CD4-positive, alpha-beta T cell (primary cell): ENCODE measurements around the gene CALB2. TPM values are rescaled to one million over a fixed set of nuclear protein-coding genes. Genes with fewer than 3 reads are reported as not detected.

ENCODE experiments used
- ATAC-seq: fragments of 200-7000 bp; cut with Tn5 transposase; one replicate; pipeline ENCODE4 v1.10.0; 2022; ENCODE audit warnings: mild to moderate bottlenecking; ENCODE audit not compliant: poor library complexity
- CTCF ChIA-PET: fragments of 350-600 bp; sonication (Branson Sonifier 250); formaldehyde crosslinking; loops from one replicate; lab custom pipeline; 2021; ENCODE audit warnings: antibody characterized with exemption, inconsistent platforms; lab: Charles Lee
- POLR2A ChIA-PET: fragments of 350-600 bp; sonication (Branson Sonifier 250); formaldehyde crosslinking; loops from one replicate; lab custom pipeline; 2021; ENCODE audit warnings: antibody characterized with exemption, inconsistent platforms; lab: Charles Lee
- DNase-seq, 14 experiments: peaks; one replicate each; pipeline ENCODE4 v3.0.0-alpha.2; 2013 to 2020; ENCODE audit warnings: mixed read lengths in 2 of 14
- H3K27ac ChIP-seq, 2 donors: one replicate each; pipeline versions ENCODE4 v1.5.1 to v1.7.0; 2013; ENCODE audit warnings: low read length in 2 of 2, low read depth in 1 of 2, mild to moderate bottlenecking in 1 of 2
- H3K27me3 ChIP-seq, 2 experiments: 1 replicate in 1 of 2; 2 replicates in 1 of 2; pipeline versions ENCODE4 v1.6.1 to v1.7.0; 2013; ENCODE audit warnings: low read length in 2 of 2, control low read depth in 1 of 2, mild to moderate bottlenecking in 1 of 2, moderate library complexity in 1 of 2; ENCODE audit not compliant: insufficient read depth in 2 of 2, control insufficient read depth in 1 of 2
- H3K36me3 ChIP-seq: one replicate; pipeline ENCODE4 v1.6.1; 2013; ENCODE audit warnings: low read length, control low read depth; ENCODE audit not compliant: insufficient read depth
- H3K4me1 ChIP-seq: one replicate; pipeline ENCODE4 v1.6.1; 2013; ENCODE audit warnings: low read length, control low read depth; ENCODE audit not compliant: insufficient read depth
- H3K4me3 ChIP-seq: one replicate; pipeline ENCODE4 v1.5.1; 2013; ENCODE audit warnings: mild to moderate bottlenecking, low read length, moderate library complexity
- H3K9me3 ChIP-seq, 2 experiments: 1 replicate in 1 of 2; 2 replicates in 1 of 2; pipeline versions ENCODE4 v1.6.1 to v1.7.0; 2013; ENCODE audit warnings: low read length in 2 of 2, mild to moderate bottlenecking in 2 of 2, control low read depth in 1 of 2, moderate library complexity in 1 of 2; ENCODE audit not compliant: control insufficient read depth in 1 of 2, insufficient read depth in 1 of 2
- H3K27ac Mint-ChIP-seq: one replicate; pipeline ENCODE4 v1.8.0; 2020; ENCODE audit warnings: mixed read lengths
- H3K27me3 Mint-ChIP-seq: one replicate; pipeline ENCODE4 v1.8.0; 2021; ENCODE audit warnings: mixed read lengths
- H3K36me3 Mint-ChIP-seq: one replicate; pipeline ENCODE4 v1.8.0; 2021; ENCODE audit warnings: low read depth, mixed read lengths
- H3K4me1 Mint-ChIP-seq: one replicate; pipeline ENCODE4 v1.8.0; 2021; ENCODE audit warnings: low read depth, mixed read lengths
- H3K4me3 Mint-ChIP-seq: one replicate; pipeline ENCODE4 v1.8.0; 2020; ENCODE audit warnings: mild to moderate bottlenecking, mixed read lengths
- H3K9me3 Mint-ChIP-seq: one replicate; pipeline ENCODE4 v1.8.0; 2020; ENCODE audit warnings: mixed read lengths
- intact Hi-C, 2 experiments: fragments of 100-400 bp; cut with DNase I in 1 of 2; cut with micrococcal nuclease in 1 of 2; formaldehyde crosslinking; loops; one replicate each; pipeline versions ENCODE4 v1.15.1 to v1.9.0; 2023 to 2025; cut with DNase I, micrococcal nuclease
- total RNA-seq, 174 experiments: library from RNA in 2 of 174; stranded (reverse) in 2 of 174; gene quantifications; one replicate each; pipeline ENCODE4 v1.2.3 and lab custom pipeline; 2021 to 2026
- TF ChIP-seq, protein P1 (sequence below): fragments of 200-600 bp; IDR thresholded peaks from one replicate; pipeline ENCODE4 v1.8.0; 2022; ENCODE audit warnings: antibody characterized with exemption, mild to moderate bottlenecking

The CALB2 gene
- total RNA-seq, 2 experiments from 2014 or later, result not detected

DNA sequence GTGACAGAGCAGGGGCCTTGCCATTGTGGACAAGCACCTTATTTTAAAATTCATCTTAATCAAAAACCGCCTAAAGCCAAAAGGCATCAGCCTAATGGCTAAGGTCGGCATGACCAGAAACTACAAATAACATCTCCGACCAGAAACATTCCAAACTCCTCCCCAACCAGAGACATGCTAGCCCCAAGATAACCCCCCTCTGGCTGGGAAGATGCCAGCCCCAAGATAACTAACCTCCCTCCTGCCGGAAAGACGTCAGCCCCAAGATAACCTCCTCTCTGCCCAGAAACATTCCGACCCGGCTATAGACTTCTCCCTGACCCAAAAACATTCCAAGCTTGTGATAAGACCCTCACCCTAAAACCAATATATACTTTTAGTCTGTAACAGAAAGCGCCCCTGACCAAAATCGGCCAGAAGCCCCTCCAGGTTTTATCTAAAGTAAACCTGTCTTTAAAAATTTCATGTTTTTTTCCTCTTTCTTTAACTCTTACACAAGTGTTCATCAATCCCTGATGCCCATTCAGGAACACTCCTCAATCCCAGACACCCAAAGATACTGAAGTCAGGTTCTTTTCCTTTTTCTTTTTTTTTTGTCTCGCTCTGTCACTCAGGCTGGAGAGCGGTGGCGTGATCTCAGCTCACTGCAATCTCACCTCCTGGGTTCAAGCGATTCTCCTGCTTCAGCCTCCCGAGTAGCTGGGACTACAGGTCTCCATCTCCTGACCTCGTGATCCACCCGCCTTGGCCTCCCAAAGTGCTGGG, 50.7 kb downstream of the CALB2 start:
- Mint-ChIP-seq H3K4me3 (no peak overlapping the region), H3K27ac (no peak overlapping the region), H3K4me1 (peaks cover 5% of the 10 kb centered on the region), H3K27me3 (peaks cover 64% of the 10 kb centered on the region), H3K9me3 (no peaks in the 10 kb centered on the region), H3K36me3 (no peaks in the 10 kb centered on the region)
- Histone ChIP-seq H3K4me3 (no peak overlapping the region), H3K9me3 (peaks cover 0 to 8% of the 10 kb centered on the region in 2 experiments), H3K36me3 (no peaks in the 10 kb centered on the region), H3K27me3 (peaks cover 9 to 33% of the 10 kb centered on the region in 2 experiments), H3K27ac (no peak overlapping the region), H3K4me1 (peaks cover 13% of the 10 kb centered on the region)
- TF ChIP-seq, protein P1, sequence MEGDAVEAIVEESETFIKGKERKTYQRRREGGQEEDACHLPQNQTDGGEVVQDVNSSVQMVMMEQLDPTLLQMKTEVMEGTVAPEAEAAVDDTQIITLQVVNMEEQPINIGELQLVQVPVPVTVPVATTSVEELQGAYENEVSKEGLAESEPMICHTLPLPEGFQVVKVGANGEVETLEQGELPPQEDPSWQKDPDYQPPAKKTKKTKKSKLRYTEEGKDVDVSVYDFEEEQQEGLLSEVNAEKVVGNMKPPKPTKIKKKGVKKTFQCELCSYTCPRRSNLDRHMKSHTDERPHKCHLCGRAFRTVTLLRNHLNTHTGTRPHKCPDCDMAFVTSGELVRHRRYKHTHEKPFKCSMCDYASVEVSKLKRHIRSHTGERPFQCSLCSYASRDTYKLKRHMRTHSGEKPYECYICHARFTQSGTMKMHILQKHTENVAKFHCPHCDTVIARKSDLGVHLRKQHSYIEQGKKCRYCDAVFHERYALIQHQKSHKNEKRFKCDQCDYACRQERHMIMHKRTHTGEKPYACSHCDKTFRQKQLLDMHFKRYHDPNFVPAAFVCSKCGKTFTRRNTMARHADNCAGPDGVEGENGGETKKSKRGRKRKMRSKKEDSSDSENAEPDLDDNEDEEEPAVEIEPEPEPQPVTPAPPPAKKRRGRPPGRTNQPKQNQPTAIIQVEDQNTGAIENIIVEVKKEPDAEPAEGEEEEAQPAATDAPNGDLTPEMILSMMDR, result no peak
- intact Hi-C loops, result no loop called here
- ChIA-PET POLR2A (no interaction called here), CTCF (no interaction called here)
- DNase-seq (no peak), ATAC-seq (no peak)

DNA sequence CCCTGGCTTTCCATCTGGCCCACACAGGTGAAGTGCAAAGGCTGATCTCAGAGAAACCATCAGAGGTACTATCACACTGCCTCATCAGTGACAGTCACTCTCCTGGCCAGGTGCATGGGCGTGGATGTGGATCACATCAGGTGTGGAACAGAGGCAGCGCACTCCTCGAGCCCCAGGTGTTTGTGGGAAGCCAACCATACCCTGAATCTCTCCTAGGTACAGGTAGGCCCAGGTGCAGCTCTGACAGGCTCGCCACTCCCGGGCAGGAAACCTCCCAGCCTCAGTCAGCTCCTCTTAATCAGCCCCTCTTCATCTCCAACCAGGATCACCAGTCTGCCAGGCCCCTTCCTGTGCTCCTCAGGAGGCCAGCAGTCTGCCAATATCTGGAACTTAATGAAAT, 51.6 kb downstream of the CALB2 start:
- peaks cover 0 to 2% of the 10 kb centered on the region in 2 experiments for H3K9me3 ChIP-seq
- ChIA-PET POLR2A (no interaction called here), CTCF (interaction anchor here (1.0 kb wide), 1 partner anchor 90 kb away, joined by 3 read pairs; no protein-coding TSS in a partner anchor)
- no peaks in the 10 kb centered on the region for H3K9me3 Mint-ChIP-seq
- peaks cover 58% of the 10 kb centered on the region for H3K27me3 Mint-ChIP-seq
- H3K4me1 Mint-ChIP-seq, result peaks cover 5% of the 10 kb centered on the region
- no peak overlapping the region for H3K4me3 ChIP-seq
- TF ChIP-seq, protein P1, result no peak
- H3K27ac Mint-ChIP-seq, result no peak overlapping the region
- H3K4me1 ChIP-seq, result peaks cover 13% of the 10 kb centered on the region
- H3K4me3 Mint-ChIP-seq, result no peak overlapping the region
- peaks cover 9 to 33% of the 10 kb centered on the region in 2 experiments for H3K27me3 ChIP-seq
- DNase-seq, result no peak
- H3K36me3 ChIP-seq, result no peaks in the 10 kb centered on the region
- intact Hi-C loops, result no loop called here
- no peak for ATAC-seq
- no peak overlapping the region for H3K27ac ChIP-seq
- H3K36me3 Mint-ChIP-seq, result no peaks in the 10 kb centered on the region

DNA sequence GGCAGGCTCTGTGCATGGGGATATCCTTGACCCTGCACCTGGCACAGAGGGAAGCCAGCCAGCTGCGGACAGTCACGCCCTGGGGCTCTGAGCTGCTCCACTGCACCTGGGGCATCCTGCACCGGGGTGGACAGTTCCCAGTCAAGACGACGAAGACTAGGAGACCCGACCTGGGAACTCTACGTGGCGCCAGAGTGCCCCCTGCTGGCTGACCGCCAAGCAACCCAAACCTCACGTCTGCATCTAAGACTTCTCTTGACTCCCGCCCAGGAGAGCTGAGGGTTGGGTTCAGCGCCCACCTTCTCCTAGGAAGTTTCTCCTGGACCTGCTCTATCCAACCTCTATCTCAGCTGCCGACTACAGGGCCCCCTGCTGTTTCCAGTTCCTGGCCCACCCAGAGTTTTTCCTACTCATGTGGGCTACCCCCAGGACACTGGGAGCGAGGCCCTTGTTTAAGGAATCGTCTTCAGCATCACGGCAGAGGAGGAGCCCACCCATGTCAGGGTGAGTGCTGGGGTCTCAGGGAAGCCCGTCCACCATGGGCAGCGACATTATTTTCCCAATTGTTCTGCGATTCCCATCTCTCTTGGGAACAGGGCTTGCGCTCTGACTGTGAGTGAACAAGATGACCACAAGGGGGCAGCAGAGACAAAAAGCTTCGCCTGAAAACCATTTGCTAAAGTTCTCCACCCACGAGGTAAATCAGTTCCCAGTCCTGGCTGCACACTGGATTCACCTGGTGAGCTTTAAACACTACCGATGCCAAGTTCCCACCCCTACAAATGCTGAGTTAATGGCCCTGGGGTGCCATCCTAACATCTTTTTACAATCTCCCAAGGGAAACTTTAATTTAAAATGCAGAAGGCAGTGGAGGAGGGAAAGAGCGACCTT, 54.0 kb downstream of the CALB2 start:
- H3K36me3 ChIP-seq, result no peaks in the 10 kb centered on the region
- H3K27me3 ChIP-seq, result peaks cover 5 to 28% of the 10 kb centered on the region in 2 experiments
- H3K36me3 Mint-ChIP-seq, result no peaks in the 10 kb centered on the region
- ChIA-PET CTCF (interaction anchor here (0.7 to 2.2 kb wide), 12 partner anchors 10 to 199 kb away, joined by 3 to 42 read pairs (median 5); no protein-coding TSS in a partner anchor), POLR2A (interaction anchor here (1.0 kb wide), 1 partner anchor 87 kb away, joined by 3 read pairs; no protein-coding TSS in a partner anchor)
- intact Hi-C loops, result loop anchor here (1.0 to 2.0 kb wide), 5 partner anchors 87 to 199 kb away; no protein-coding TSS in a partner anchor
- no peaks in the 10 kb centered on the region for H3K9me3 ChIP-seq
- H3K4me3 Mint-ChIP-seq, result no peak overlapping the region
- DNase-seq (peak; percentile 38 to 82 (median 60)), ATAC-seq (peak; percentile 69)
- no peak overlapping the region for H3K27ac Mint-ChIP-seq
- no peak overlapping the region for H3K27ac ChIP-seq
- peaks cover 8% of the 10 kb centered on the region for H3K4me1 ChIP-seq
- H3K4me1 Mint-ChIP-seq, result peaks cover 5% of the 10 kb centered on the region
- H3K27me3 Mint-ChIP-seq, result peaks cover 59% of the 10 kb centered on the region
- H3K4me3 ChIP-seq, result no peak overlapping the region
- TF ChIP-seq, protein P1, result peak; percentile 94
- H3K9me3 Mint-ChIP-seq, result no peaks in the 10 kb centered on the region
